Esophagus muscularis mucosa (tissue), 4 donors: Measurements from ENCODE around the gene ZNF724. TPM values are rescaled to one million over a fixed set of nuclear protein-coding genes. Genes with fewer than 3 reads are reported as not detected.

ENCODE experiments used
- DNase-seq: peaks from one replicate; pipeline ENCODE4 v3.0.0-alpha.2; 2017; ENCODE audit errors: extremely low spot score
- H3K27ac ChIP-seq, 4 donors: fragments of 200-600 bp; sonication (generic); replicated peaks in 1 of 4; 1 replicate in 3 of 4; 2 replicates in 1 of 4; pipeline ENCODE4 v1.5.1; 2016 to 2019; ENCODE audit warnings: mild to moderate bottlenecking in 1 of 4
- H3K27me3 ChIP-seq, 4 donors: fragments of 200-600 bp; sonication (generic); one replicate each; pipeline versions ENCODE4 v1.5.1 to v1.6.0; 2016 to 2019
- H3K36me3 ChIP-seq, 4 donors: fragments of 200-600 bp; sonication (generic); one replicate each; pipeline ENCODE4 v1.5.1; 2016 to 2019
- H3K4me1 ChIP-seq, 4 donors: fragments of 200-600 bp; sonication (generic); one replicate each; pipeline ENCODE4 v1.5.1; 2016 to 2019
- H3K4me3 ChIP-seq, 4 donors: fragments of 200-600 bp; sonication (generic); 1 replicate in 2 of 4; 2 replicates in 2 of 4; pipeline ENCODE4 v1.5.1; 2016 to 2019; ENCODE audit warnings: mild to moderate bottlenecking in 4 of 4, moderate library complexity in 1 of 4
- H3K9me3 ChIP-seq, 4 donors: fragments of 200-600 bp; sonication (generic); 1 replicate in 3 of 4; 2 replicates in 1 of 4; pipeline ENCODE4 v1.5.1; 2016 to 2019
- CTCF ChIP-seq, 3 experiments: fragments of 200-600 bp in 2 of 3; fragments of 450-650 bp in 1 of 3; sonication (generic) in 2 of 3; IDR thresholded peaks; one replicate each; pipeline ENCODE4 v1.5.1; 2017 to 2019; ENCODE audit warnings: antibody characterized with exemption in 3 of 3, mild to moderate bottlenecking in 2 of 3, moderate library complexity in 1 of 3
- EP300 ChIP-seq: sonication (generic); formaldehyde crosslinking; IDR thresholded peaks from one replicate; pipeline ENCODE4 v1.6.1; 2017; ENCODE audit warnings: antibody characterized with exemption
- POLR2A ChIP-seq: fragments of 450-650 bp; IDR thresholded peaks from one replicate; pipeline ENCODE4 v1.6.1; 2017; ENCODE audit warnings: antibody characterized with exemption, moderate library complexity, mild to moderate bottlenecking, low read depth
- POLR2AphosphoS5 ChIP-seq, 2 donors: sonication (generic); formaldehyde crosslinking; IDR thresholded peaks; one replicate each; pipeline ENCODE4 v1.6.1; 2017; ENCODE audit warnings: antibody characterized with exemption in 2 of 2
- WGBS: methylation state at CpG from one replicate; pipeline ENCODE4 v1.1.5; 2018; 5-methylcytosine and 5-hydroxymethylcytosine counted together
- intact Hi-C: fragments of 100-400 bp; cut with DNase I; formaldehyde crosslinking; loops from one replicate; pipeline ENCODE4 v1.15.1; 2023
- total RNA-seq, 4 donors: library from RNA; depleted of rRNA; stranded (reverse); fragments of >200 nt; gene quantifications; one replicate each; pipeline versions ENCODE4 v1.1.0 to v1.2.1, GENCODE V29; 2016

The ZNF724 gene
- total RNA-seq, 4 donors from 2014 or later, result 0.42 to 0.66 (median 0.55) TPM

- no peak overlapping the region for H3K27ac ChIP-seq
- intact Hi-C loops, result no loop called here
- no peaks in the 10 kb centered on the region for H3K4me1 ChIP-seq
- H3K36me3 ChIP-seq, result peaks cover 0 to 12% (median 0%) of the 10 kb centered on the region in 4 donors
- no peak for DNase-seq
- WGBS, result 100% methylated on average over 1 of the region's 1 CpG
- H3K27me3 ChIP-seq, result no peaks in the 10 kb centered on the region
- peaks cover 0 to 22% (median 13%) of the 10 kb centered on the region in 4 donors for H3K9me3 ChIP-seq
- TF ChIP-seq CTCF (IDR thresholded peaks at IDR 0.05), result no peak
- no peak overlapping the region for H3K4me3 ChIP-seq
Measured at GRCh38 chr19:23241419-23241818, 8.8 kb downstream of the ZNF724 start.

- 94% methylated on average over 3 of the region's 3 CpGs for WGBS
- no peaks in the 10 kb centered on the region for H3K27me3 ChIP-seq
- peaks cover 0 to 72% (median 56%) of the 10 kb centered on the region in 4 donors for H3K9me3 ChIP-seq
- peaks cover 0 to 31% (median 25%) of the 10 kb centered on the region in 4 donors for H3K36me3 ChIP-seq
- no peak overlapping the region for H3K4me3 ChIP-seq
- no peaks in the 10 kb centered on the region for H3K4me1 ChIP-seq
- H3K27ac ChIP-seq, result no peak overlapping the region
- TF ChIP-seq EP300 (no peak), POLR2AphosphoS5 (IDR thresholded peaks at IDR 0.05) (no peak), POLR2A (no peak), CTCF (IDR thresholded peaks at IDR 0.05) (no peak)
- intact Hi-C loops, result no loop called here
- DNase-seq, result no peak
Measured at GRCh38 chr19:23222998-23223652, 27.1 kb downstream of the ZNF724 start.

- TF ChIP-seq EP300 (no peak), POLR2A (no peak), POLR2AphosphoS5 (IDR thresholded peaks at IDR 0.05) (no peak), CTCF (IDR thresholded peaks at IDR 0.05) (no peak)
- Histone ChIP-seq H3K4me1 (peaks cover 0 to 9% (median 6%) of the 10 kb centered on the region in 4 donors), H3K27ac (peak overlapping the region; percentile 44 to 74 (median 60)), H3K4me3 (peak overlapping the region; percentile 45 to 51 (median 48)), H3K27me3 (no peaks in the 10 kb centered on the region), H3K36me3 (no peaks in the 10 kb centered on the region), H3K9me3 (no peaks in the 10 kb centered on the region)
- no peak for DNase-seq
- 16% methylated on average over 39 of the region's 39 CpGs for WGBS
- intact Hi-C loops, result no loop called here
Measured at GRCh38 chr19:23203841-23204344, 46.3 kb downstream of the ZNF724 start.

- TF ChIP-seq POLR2A (no peak), EP300 (no peak), POLR2AphosphoS5 (IDR thresholded peaks at IDR 0.05) (no peak), CTCF (IDR thresholded peaks at IDR 0.05) (no peak)
- Histone ChIP-seq H3K36me3 (no peaks in the 10 kb centered on the region), H3K9me3 (no peaks in the 10 kb centered on the region), H3K27ac (no peak overlapping the region), H3K4me3 (no peak overlapping the region), H3K4me1 (no peaks in the 10 kb centered on the region), H3K27me3 (no peaks in the 10 kb centered on the region)
- WGBS, result 91% methylated on average over 9 of the region's 9 CpGs
- DNase-seq, result no peak
- intact Hi-C loops, result no loop called here
Measured at GRCh38 chr19:23190341-23190740, 59.9 kb downstream of the ZNF724 start.

- TF ChIP-seq POLR2AphosphoS5 (IDR thresholded peaks at IDR 0.05) (no peak), EP300 (no peak), CTCF (IDR thresholded peaks at IDR 0.05) (no peak), POLR2A (no peak)
- WGBS, result 84% methylated on average over 11 of the region's 11 CpGs
- H3K27me3 ChIP-seq, result no peaks in the 10 kb centered on the region
- no peak overlapping the region for H3K4me3 ChIP-seq
- DNase-seq, result no peak
- H3K27ac ChIP-seq, result no peak overlapping the region
- H3K4me1 ChIP-seq, result no peaks in the 10 kb centered on the region
- intact Hi-C loops, result no loop called here
- H3K9me3 ChIP-seq, result no peaks in the 10 kb centered on the region
- H3K36me3 ChIP-seq, result no peaks in the 10 kb centered on the region
Measured at GRCh38 chr19:23183251-23183650, 66.9 kb downstream of the ZNF724 start.
